HG03558 (cell line): ENCODE measurements around the gene C1orf50.
"Not testable (repeated sequence)": the region's sequence is repeated elsewhere in the genome, so short reads cannot be mapped to it uniquely, and the experiment has no call there.

ENCODE experiments used
- ATAC-seq: cut with Tn5 transposase; IDR thresholded peaks from one replicate; pipeline ENCODE4 v1.9.1; 2021; ENCODE audit warnings: moderate number of reproducible peaks; ENCODE audit not compliant: unreplicated experiment; ENCODE audit errors: extremely low read depth

C1orf50 gene

DNA sequence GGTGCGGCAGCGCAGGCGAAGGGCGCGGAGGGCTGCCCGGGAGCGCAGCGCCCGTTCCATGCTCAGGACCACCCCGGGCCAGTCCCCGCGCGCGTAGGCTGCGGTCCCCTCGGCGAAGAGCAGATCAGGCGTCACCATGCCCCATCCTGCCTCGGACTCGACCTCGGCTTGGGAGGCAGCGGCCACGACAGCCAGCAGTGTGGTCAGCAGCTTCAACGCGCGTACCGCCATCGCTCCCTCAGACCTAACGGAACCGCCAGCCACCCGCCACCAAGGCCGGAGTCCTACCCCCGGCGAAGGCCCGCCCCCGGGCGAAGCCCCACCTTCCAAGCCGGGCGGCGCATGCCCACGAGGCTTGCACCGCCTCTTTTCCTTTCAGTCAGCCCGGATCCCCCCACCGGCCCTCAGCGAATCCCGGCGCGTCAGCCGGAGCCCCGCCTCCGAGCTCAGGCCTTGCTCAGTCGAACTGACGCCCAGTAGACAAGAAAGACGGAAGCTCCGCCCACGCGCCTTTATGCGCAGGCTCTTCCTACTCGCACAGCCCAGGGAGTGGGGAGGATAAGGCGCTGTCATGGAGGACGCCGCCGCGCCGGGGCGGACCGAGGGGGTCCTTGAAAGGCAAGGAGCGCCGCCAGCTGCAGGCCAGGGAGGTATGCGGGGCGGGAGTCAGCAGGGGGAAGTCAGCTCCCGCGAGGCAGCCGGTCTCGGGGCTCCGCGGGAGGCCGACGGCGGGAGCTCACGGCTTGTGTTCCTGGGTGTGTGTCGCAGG lies at the start of gene C1orf50, which contains the start of gene P3H1:
Gene C1orf50 (plus strand): TSS at position 509 of the 769 bp plus-strand sequence. CDS start 63 bp downstream, at position 572.
Gene P3H1 (minus strand): TSS at position 288 of the 769 bp plus-strand sequence. CDS start 57 bp downstream, at position 231.
- peak; percentile 71 for ATAC-seq

DNA sequence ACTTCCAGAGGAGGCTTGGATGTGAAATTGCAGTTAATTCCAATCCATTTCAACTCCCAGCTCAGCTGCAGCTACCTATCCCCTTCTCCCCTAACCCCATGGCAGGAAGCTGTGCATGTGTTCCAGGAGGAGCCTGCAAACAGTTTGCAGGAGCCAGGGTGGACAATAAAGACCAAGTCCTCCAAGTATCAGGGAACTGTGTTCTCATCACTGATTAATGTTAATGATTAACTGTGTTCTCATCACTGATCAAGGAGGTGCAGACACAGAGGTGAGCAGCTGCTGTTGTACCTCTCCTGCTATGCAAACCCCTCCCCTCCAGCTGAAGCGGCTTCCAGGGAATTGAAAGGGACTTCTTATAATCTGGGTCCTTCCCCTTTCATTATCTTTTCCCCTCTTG lies 46.2 kb upstream of the C1orf50 start:
- no peak for ATAC-seq

DNA sequence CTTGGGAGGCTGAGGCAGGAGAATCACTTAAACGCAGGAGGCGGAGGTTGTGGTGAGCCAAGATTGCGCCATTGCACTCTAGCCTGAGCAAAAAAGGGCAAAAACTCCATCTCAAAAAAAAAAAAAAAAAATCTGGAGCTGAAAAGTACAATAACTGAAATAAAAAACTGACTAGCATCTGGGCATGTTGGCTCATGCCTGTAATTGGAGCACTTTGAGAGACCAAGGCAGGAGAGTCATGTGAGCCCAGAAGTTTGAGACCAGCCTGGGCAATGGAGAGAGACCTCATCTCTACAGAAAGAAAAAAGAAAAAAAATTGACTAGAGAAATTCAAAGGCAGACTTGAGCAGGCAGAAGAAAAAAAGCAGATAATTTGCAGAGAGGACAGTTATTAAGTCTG lies 45.1 kb upstream of the C1orf50 start:
- no peak for ATAC-seq

DNA sequence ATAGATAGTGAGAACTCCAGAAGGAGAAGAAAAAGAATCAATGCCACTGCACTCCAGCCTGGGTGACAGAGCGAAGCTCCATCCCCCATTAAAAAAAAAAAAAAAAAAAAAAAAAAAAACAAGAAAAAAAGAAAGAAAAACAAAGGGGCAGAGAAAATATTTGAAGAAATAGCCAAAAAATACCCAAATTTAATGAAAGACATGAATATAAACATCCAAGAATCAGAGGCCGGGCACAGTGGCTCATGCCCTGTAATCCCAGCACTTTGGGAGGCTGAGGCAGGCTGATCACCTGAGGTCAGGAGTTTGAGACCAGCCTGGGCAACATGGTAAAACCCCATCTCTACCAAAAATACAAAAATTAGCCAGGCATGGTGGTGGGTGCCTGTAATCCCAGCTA lies 44.6 kb upstream of the C1orf50 start:
- not testable (repeated sequence) for ATAC-seq

DNA sequence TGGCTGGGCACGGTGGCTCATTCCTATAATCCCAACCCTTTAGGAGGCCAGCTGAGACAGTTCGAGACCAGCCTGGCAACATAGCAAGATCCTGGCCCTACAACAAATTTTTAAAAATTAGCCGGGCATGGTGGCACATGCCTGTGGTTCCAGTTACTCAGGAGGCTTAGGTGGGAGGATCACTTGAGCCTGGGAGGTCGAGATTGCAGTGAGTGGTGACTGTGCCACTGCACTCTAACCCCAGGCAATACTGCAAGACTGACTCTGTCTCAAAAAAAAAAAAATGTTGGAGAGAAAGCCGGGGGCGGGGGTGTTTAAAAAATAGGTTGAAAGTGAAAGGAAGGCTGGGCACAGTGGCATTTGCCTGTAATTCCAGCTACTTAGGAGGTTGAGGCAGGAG lies 43.5 kb upstream of the C1orf50 start:
- ATAC-seq = no peak

DNA sequence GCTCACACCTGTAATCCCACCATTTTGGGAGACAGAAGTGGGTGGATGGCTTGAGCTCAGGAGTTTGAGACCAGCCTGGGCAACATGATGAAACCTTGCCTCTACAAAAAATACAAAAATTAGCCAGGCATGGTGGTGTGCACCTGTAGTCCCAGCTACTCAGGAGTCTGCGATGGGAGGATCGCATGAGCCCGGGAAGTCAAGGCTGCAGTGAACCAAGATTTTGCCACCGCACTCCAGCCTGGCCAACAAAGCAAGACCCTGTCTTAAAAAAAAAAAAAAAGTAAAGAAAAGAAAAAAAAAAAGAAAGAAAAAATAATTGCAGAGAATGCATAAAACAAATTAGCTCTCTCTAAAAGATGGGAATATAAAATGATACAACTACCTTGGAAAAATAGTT lies 41.2 kb upstream of the C1orf50 start:
- not testable (repeated sequence) for ATAC-seq

DNA sequence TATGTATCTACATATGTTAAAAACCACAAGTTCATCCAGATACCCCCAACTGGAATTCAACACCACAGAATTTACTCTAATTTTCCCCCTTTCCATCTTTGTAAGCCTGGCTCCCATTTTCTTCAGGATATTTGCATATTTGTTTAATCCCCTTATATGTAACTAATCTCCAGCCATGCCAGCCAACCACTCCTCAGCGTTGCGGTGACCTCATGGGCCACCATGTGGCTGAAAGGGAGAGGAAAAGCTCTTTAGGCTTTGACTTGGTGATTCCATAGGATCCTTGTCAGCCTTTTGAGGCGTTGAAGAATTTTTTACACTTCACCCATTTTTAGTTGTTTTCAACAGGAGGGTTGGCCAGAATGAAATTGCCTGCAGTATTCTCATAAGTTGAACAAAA lies 37.0 kb upstream of the C1orf50 start:
- no peak for ATAC-seq

DNA sequence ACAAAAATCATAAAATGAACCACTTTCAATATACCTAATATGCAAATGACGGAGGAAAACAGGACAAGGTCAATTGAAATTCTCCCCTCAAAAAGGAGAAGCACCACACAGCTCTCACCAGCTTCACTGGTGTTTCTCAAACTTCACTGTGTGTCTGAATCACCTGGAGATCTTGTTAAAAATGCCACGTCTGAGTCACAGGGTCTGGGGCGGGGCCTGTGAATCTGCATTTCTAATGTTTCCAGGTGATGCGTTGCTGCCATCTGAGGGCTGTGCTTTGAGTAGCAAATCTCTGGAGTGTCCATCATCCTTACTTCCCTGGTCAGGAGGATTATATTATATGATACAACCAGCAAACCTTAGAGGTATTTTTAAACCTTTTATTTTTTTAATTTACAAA lies 36.1 kb upstream of the C1orf50 start:
- ATAC-seq = no peak

DNA sequence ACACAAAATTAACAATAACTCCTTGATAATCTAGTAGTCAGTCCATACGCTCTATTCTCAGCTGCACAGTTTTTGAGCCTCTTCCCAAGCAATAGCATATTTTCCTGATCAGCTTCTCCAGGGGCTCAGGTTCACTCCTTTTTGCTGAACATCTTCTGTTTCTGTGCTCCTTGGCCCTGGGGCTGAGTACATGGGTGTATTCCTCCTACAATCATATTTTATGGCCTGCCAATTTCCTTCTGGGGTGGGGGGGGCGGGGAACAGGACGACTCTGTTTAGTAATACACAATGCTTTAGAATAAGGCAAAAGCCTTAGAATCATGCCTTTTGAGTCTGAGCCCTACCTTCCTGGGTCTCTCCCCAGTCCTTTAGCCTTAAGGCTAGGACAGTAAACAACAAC lies 35.5 kb upstream of the C1orf50 start:
- ATAC-seq = no peak

DNA sequence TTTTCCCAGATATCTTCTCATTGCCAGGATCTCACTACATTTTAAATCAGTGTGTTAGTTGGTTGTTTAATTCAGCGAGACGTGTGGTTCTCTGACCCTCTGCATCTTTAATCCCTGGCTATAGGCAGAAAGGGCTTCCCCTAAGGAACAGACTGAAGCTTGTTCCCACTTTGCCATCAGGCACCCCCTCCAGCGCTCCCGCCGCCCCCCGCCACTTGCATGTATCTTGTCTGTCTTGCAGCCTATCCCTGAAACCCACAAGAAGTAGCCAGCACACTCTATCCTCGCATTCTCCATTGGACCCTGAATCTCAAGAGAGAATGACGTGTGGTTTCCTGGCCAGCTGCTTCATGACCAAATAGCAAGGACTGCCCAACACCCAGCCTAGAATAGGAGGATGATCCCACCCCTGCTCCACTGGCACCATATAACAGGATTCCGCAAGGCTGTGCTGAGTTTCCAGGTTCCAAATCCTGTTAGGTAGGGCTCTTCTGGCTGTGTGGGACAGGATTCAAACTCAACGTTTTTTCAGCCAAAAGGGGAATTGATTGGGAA lies 34.8 kb upstream of the C1orf50 start:
- ATAC-seq = no peak

DNA sequence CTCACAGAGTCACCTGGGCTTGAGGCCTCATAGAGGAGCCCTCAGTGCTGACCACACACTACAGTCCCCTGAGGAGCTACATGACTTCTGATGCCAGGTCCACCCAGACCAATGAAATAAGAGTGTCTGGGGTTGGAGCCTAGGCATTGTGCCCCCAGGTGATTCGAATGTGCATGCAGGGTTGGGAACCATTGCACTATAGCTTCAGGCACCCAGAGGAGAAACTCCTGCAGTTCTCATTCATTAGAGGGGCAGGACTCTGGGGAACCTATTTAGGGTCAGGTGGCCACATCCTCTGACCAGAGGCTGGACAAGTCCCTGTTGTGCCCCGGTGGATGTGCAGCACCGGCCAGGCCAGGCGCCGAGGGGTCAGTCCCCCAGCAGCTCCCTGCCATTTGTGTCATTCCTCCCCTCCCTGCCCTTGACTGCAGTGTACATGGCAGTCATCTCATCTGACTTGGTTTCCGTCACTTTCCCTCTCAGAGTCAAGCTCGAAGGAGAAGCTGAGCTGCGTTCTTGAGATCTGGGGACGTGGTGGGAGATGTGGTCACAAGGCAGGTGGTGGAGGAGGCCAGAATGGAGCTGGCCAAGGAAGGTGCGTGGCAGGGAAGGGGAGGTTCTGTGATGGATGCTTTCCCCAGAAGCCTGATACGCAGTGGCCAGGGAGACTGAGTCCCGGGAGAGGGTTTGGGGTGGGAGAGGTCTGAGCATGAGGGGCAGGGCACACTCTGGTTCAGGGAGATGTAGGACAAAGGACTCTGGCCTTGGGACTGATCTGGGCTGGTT lies 33.4 kb upstream of the C1orf50 start:
- no peak for ATAC-seq

DNA sequence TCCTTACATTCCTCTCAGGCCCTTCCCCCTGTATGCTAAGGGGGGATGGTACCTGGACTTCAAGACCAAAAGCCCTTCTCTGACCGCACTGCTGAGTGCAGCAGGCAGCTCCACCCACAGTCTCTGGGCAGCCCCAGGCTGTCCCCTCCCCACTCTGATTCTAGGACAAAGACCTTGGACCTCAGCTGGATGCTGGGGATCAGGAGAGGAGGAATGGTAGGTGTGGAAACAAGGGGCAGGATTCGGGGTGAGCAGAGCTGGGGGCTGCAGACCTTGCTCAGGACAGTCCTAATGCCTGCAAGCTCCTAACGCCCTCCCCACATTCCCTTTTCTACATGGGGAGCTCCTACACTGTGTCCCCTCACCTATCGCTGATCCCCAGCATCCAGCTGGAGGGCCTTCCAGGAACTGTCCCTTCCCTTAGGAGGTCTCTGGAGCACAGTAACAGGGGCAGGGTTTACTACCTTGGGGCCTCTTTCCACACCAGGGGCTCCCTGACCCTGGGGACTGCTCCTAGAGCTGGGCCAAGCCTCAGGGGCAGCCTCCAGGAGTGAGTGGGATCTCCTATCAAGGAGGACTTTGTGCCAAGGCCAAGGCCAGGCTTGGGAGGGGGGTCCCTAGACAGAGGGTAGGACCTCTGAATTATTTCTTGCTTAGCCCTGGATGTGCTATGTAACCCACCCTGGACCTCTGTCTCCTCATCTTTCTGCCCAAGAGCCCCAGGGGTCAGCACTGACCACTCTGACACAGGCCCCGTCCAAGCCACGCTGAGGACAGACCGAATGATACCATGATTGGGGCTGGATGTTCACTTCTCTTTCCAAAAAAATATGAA lies 32.6 kb upstream of the C1orf50 start:
- ATAC-seq = no peak

DNA sequence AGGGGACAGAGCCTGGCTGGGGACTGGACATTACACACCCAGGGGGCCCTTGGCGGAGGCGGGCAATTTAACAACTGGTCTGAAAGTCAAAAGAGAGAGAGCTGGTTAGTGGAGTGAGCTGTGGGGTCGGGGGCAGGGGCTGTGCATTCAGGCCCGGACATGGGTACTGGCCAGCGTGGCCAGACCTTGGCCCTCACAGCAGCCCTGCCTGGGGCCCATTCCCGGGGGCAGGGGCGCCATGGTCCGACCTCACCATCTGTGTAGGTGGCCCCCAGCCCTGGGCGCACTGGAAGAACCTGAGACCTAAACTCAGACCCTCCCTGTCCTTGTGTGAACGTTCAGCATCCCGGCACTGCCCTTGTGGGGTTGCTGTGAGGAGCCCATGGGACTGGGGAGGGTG lies 32.0 kb upstream of the C1orf50 start:
- no peak for ATAC-seq

DNA sequence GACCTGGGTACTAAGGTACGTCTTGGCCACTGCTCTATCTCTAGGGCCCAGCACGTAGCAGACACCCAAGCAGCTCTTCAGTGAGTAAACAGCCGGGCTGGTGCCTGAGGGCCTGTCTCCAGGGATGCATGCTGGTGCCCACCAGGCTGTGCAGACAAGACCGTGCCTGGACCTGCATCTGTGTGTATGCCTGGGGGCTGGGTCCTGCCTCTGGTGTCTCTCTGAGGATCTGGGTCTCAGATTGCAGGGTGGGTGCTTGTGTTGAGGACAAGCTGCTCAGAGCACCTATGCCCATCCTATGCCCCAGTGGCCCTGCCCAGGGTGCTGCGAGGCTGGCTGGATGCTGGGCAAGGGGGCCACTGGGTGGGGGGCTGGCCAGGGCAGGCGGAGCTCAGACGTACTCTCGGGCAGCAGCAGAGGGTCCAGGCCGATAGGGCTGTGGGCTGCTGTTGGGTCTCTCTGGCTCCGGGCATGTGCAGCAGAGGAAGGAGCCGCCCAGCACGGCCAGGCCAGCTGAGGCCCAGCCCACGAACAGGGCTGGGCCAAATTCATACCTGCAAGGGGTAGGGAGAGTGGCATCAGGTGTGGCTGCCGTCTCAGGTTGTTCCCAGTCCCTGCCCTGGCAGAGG lies 31.5 kb upstream of the C1orf50 start:
- no peak for ATAC-seq

DNA sequence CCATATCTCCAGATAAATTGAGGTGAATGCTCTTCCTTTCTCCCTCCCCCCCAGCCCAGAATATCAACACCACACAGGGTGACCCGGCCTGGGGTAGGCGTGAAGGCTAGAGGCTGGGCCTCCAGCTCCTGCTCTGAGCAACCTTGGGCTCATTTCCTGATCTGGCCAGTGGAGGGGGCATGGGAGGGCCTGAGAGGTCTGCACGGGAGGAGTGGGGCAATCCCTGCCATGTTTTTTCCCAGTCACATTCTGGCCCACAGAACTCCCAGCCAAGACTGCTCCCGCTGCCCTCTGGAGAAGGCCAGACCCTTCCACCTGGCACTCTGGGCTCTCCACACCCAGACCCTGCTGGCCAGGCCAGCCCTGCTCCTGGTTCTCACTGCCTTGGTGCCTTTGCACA lies 30.9 kb upstream of the C1orf50 start:
- ATAC-seq = no peak

DNA sequence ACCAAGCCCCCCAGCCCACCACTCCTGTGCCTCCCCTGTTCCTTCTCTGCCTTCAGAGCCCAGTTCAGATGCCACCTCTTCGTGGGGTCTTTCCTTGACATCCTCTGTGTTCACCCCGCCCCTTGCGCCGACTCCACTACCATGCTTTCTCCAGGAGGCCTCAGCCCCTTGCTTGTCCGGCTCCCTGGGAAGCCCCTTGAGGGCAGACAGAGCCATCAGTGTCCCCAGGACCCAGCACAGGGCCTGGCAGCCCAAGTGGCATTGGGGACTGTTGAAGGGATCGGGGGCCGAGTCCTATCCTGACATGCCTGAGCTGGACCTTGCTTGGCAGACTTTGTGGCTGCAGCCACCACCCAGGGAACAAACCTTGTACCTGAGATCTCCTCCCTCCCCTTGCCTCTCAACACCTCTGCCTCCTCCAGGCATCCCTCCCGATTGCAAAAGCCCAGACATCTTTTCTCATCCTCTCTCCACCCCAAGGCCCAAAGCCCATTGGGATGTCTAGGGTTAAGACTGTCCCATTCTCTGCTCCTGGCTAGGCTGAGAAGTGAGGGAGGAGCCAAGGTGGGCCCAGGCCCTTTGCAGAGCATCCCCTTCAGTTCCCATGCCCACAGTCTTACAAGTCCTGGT lies 30.4 kb upstream of the C1orf50 start:
- no peak for ATAC-seq

DNA sequence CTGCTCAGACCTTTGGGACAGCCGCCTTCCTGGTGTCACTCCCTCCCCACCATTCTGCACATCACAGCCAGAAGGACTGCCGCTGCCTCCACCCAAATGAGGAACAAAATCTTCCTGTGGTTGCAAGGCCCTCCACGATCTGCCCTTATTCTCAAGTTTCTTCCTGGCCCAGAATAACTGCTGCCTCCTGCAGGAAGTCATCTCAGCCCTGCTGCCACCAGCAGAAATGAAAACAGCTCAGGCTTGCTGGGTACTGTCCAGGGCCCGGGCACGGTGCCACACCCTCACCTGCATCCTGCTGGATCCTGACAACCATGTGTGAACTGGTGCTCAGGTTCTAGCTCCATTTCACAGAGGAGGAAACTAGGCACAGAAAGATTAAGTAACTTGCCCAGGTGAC lies 29.8 kb upstream of the C1orf50 start:
- no peak for ATAC-seq

DNA sequence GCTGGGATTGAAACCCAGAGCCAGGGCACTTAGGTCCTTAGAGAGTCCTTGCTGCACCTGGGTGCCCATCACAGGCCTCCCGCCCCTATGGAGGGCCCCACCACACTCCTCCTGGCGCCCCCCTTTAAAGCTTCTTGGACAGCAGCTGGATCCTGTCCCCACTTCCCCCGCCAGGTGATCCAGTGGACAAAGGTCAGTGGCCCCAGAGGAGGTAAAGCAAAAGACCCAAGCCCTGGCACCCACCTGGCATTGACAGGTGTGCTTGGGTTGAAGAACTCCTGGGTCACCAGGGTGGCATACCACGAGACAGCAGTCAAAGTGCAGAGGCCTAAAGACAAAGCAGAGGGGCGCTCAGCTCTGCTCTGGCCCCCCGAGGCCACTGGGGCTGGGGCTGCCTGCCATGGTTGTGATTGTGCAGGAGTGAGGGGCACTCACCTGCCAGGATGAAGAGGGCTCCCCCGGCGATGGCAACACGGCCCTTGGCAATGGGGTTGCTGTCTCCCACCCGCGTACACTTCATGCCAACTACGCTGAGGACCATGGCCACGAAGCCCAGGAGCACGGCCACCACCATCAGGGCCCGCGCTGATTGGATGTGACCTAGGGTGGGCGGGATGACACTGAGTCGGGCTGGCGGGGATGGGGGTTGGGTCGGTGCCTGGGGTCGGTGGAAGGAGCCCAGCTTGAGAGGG lies 28.9 kb upstream of the C1orf50 start:
- no peak for ATAC-seq

DNA sequence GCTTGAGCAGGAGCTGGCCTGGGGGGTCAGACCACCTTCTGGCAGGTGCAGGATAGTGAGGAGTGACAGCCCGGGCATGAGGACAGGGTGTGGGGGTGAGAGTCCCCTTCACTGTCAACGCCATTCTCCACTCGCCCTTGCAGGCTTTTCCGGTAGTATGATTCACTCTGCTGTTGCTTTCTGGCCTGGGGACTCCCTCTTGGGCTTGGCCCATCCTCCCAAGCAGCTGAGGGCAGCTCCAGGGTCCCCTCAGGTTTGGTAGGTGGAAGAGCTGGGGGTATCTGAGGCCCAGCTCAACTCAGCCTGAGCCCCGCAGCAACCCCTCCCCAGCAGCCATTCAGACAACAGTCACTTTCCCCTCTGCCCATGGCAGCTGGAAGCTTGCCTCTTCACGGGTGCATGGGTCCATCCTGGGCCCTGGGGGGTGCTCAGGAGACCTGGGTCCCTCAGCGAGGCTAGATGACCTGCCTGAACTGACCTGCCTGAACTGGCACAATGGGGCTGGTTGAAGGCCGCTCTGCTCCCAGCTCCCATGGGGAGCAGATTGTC lies 28.3 kb upstream of the C1orf50 start:
- ATAC-seq = no peak
